Common myeloid progenitor, CD34-positive (primary cell): ENCODE data around the gene CXCR3.
"Not testable (repeated sequence)": the region's sequence is repeated elsewhere in the genome, so short reads cannot be mapped to it uniquely, and the experiment has no call there.

Source experiments
- CTCF ChIA-PET: fragments of 350-600 bp; sonication (Branson Sonifier 250); formaldehyde crosslinking; loops from one replicate; lab custom pipeline; 2021; ENCODE audit warnings: antibody characterized with exemption; lab: Charles Lee
- POLR2A ChIA-PET: fragments of 350-600 bp; sonication (Branson Sonifier 250); formaldehyde crosslinking; loops from one replicate; lab custom pipeline; 2021; ENCODE audit warnings: antibody characterized with exemption; lab: Charles Lee
- DNase-seq, 3 donors: peaks; one replicate each; pipeline versions ENCODE4 v3.0.0 to v3.0.0-alpha.2; 2013
- H3K27ac ChIP-seq, 2 experiments: 1 replicate in 1 of 2; 2 replicates in 1 of 2; pipeline ENCODE4 v1.7.0; 2013; ENCODE audit warnings: inconsistent platforms in 2 of 2, low read length in 2 of 2, mild to moderate bottlenecking in 2 of 2, low read depth in 1 of 2, moderate library complexity in 1 of 2; ENCODE audit not compliant: severe bottlenecking in 2 of 2, insufficient read depth in 1 of 2, poor library complexity in 1 of 2
- H3K27me3 ChIP-seq, 5 experiments: replicated peaks in 2 of 5; 1 replicate in 3 of 5; 2 replicates in 2 of 5; pipeline versions ENCODE4 v1.6.1 to v1.7.0; 2013; ENCODE audit warnings: low read length in 4 of 5, mild to moderate bottlenecking in 2 of 5, moderate library complexity in 2 of 5, inconsistent platforms in 1 of 5; ENCODE audit not compliant: insufficient read depth in 5 of 5, control insufficient read depth in 4 of 5
- H3K36me3 ChIP-seq, 4 experiments: 1 replicate in 2 of 4; 2 replicates in 2 of 4; pipeline versions ENCODE4 v1.6.1 to v1.7.0; 2013; ENCODE audit warnings: low read length in 3 of 4, control low read depth in 1 of 4, mild to moderate bottlenecking in 1 of 4; ENCODE audit not compliant: control insufficient read depth in 4 of 4, insufficient read depth in 4 of 4
- H3K4me1 ChIP-seq, 4 experiments: 1 replicate in 3 of 4; 2 replicates in 1 of 4; pipeline versions ENCODE4 v1.6.1 to v1.7.1; 2013; ENCODE audit warnings: low read length in 3 of 4, mild to moderate bottlenecking in 3 of 4, control low read depth in 1 of 4, inconsistent platforms in 1 of 4, moderate library complexity in 1 of 4; ENCODE audit not compliant: control insufficient read depth in 4 of 4, insufficient read depth in 4 of 4; ENCODE audit errors: control extremely low read depth in 1 of 4
- H3K4me3 ChIP-seq, 7 experiments: 1 replicate in 4 of 7; 2 replicates in 3 of 7; pipeline versions ENCODE4 v1.5.1 to v1.7.0; 2013; ENCODE audit warnings: mild to moderate bottlenecking in 7 of 7, low read length in 6 of 7, moderate library complexity in 6 of 7, inconsistent platforms in 2 of 7, low read depth in 2 of 7, control low read depth in 1 of 7; ENCODE audit not compliant: insufficient read depth in 4 of 7, control insufficient read depth in 1 of 7; ENCODE audit errors: extremely low read depth in 1 of 7
- H3K9me3 ChIP-seq, 5 experiments: 1 replicate in 4 of 5; 2 replicates in 1 of 5; pipeline versions ENCODE4 v1.6.1 to v1.7.1; 2013; ENCODE audit warnings: low read length in 4 of 5, mild to moderate bottlenecking in 2 of 5, inconsistent platforms in 1 of 5, low read depth in 1 of 5, moderate library complexity in 1 of 5; ENCODE audit not compliant: control insufficient read depth in 4 of 5, insufficient read depth in 2 of 5; ENCODE audit errors: control extremely low read depth in 1 of 5
- WGBS: methylation state at CpG from one replicate; pipeline ENCODE4 v1.1.5; 2013; ENCODE audit not compliant: insufficient coverage; 5-methylcytosine and 5-hydroxymethylcytosine counted together

CXCR3 gene

GRCh38 chrX:71663238-71663637 is 44.9 kb upstream of the CXCR3 start:
- H3K27ac ChIP-seq, POLR2A ChIA-PET, H3K36me3 ChIP-seq, H3K9me3 ChIP-seq, H3K4me3 ChIP-seq, CTCF ChIA-PET: not testable (repeated sequence)
- peaks cover 0 to 26% (median 5%) of the 10 kb centered on the region in 5 experiments for H3K27me3 ChIP-seq
- H3K4me1 ChIP-seq = peaks cover 0 to 12% (median 8%) of the 10 kb centered on the region in 4 experiments
- peak in 2 of 3 donors; percentile 41 to 47 for DNase-seq
- 81% methylated on average over 3 of the region's 8 CpGs for WGBS

DNA sequence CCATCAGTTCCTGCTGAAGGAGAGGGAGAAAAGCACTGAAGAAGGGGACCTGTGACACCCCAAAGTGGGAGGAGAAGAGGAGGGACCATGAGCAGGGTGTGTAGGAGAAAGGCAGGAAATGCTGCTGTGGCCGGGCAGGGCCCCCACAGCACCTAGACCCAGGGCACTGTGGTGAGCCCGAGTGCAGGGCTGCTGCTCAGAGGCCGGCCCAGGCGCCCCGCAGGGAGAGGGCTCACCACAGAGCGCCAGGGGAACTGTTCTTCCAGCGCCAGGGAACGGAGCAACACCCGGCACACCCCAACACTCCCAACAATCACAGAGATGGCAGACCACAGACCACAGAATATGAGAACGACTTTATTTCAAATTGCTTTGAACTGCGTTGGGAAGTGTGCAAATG is 44.3 kb upstream of the CXCR3 start:
- H3K27ac ChIP-seq, H3K4me3 ChIP-seq, POLR2A ChIA-PET, CTCF ChIA-PET, H3K36me3 ChIP-seq, H3K9me3 ChIP-seq: not testable (repeated sequence)
- peaks cover 0 to 20% (median 5%) of the 10 kb centered on the region in 5 experiments for H3K27me3 ChIP-seq
- DNase-seq = peak in 2 of 3 donors; percentile 25 to 42
- H3K4me1 ChIP-seq = peaks cover 0 to 12% (median 8%) of the 10 kb centered on the region in 4 experiments
- WGBS = 34% methylated on average over 5 of the region's 11 CpGs

- CTCF ChIA-PET = no interaction called here
- no peak overlapping the region for H3K4me3 ChIP-seq
- no peaks in the 10 kb centered on the region for H3K9me3 ChIP-seq
- no peak for DNase-seq
- POLR2A ChIA-PET = no interaction called here
- peaks cover 0 to 14% (median 5%) of the 10 kb centered on the region in 5 experiments for H3K27me3 ChIP-seq
- H3K36me3 ChIP-seq = no peaks in the 10 kb centered on the region
- 79% methylated on average over 12 of the region's 12 CpGs for WGBS
- H3K4me1 ChIP-seq = peaks cover 0 to 12% (median 8%) of the 10 kb centered on the region in 4 experiments
- H3K27ac ChIP-seq = no peak overlapping the region
Observed at GRCh38 chrX:71661919-71662318, 43.6 kb upstream of the CXCR3 start.

DNA sequence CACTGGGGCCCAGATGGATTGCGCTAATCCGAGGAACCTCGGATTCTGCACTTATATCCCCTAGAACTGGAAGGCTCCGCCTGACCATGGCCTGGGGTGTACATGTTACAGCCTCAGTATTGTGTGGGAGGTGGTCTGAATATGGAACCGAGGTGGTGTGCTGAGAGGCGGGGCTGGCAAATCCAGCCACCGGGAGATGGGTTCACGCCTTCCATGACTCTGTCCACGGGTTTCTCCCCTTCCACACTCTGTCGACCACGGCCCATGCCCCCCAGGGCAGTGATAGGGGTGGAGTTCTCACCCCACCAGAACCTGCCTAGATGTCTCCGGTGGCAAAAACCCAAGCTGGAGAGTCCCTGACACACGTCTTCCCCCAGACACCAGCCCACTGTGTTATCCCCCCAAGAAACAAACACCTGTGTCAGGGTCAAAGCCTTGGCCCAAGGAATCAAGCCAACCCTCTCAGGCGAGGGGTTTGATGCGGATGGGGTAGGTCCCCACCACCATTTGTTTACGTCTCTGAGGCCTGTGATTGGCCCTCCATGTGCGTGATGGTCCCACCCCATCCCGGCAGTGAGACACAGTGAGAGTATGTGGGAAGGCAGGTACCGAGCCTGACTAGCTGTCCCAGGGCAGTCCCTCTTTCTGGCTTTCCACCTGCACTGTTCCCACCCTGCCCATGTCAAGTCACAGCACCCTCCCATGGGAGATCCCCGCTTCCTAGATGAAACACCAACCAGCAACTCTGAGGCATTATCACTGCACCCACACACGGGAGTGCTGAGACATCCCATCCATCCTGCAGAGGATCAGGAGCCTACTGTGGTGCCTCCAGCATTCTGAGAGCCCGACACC is 42.5 kb upstream of the CXCR3 start:
- Histone ChIP-seq H3K4me1 (peaks cover 0 to 12% (median 8%) of the 10 kb centered on the region in 4 experiments), H3K27me3 (peaks cover 0 to 14% (median 5%) of the 10 kb centered on the region in 5 experiments), H3K27ac (no peak overlapping the region), H3K36me3 (no peaks in the 10 kb centered on the region), H3K9me3 (no peaks in the 10 kb centered on the region), H3K4me3 (no peak overlapping the region)
- no peak for DNase-seq
- WGBS = 79% methylated on average over 12 of the region's 22 CpGs
- POLR2A ChIA-PET = no interaction called here
- CTCF ChIA-PET = no interaction called here

- no peak overlapping the region for H3K4me3 ChIP-seq
- H3K27ac ChIP-seq = no peak overlapping the region
- ChIA-PET CTCF (no interaction called here), POLR2A (no interaction called here)
- H3K27me3 ChIP-seq = peaks cover 0 to 14% (median 5%) of the 10 kb centered on the region in 5 experiments
- peaks cover 0 to 12% (median 8%) of the 10 kb centered on the region in 4 experiments for H3K4me1 ChIP-seq
- no peaks in the 10 kb centered on the region for H3K36me3 ChIP-seq
- no peak for DNase-seq
- H3K9me3 ChIP-seq = no peaks in the 10 kb centered on the region
- WGBS = 100% methylated on average over 3 of the region's 6 CpGs
Observed at GRCh38 chrX:71659959-71660358, 41.6 kb upstream of the CXCR3 start.

GRCh38 chrX:71659342-71659741 is 41.0 kb upstream of the CXCR3 start:
- Histone ChIP-seq H3K4me1 (peaks cover 0 to 12% (median 8%) of the 10 kb centered on the region in 4 experiments), H3K27ac (no peak overlapping the region), H3K27me3 (peaks cover 0 to 14% (median 5%) of the 10 kb centered on the region in 5 experiments), H3K36me3 (no peaks in the 10 kb centered on the region), H3K4me3 (no peak overlapping the region), H3K9me3 (no peaks in the 10 kb centered on the region)
- POLR2A ChIA-PET = no interaction called here
- DNase-seq = no peak
- CTCF ChIA-PET = no interaction called here
- 47% methylated on average over 1 of the region's 3 CpGs for WGBS

DNA sequence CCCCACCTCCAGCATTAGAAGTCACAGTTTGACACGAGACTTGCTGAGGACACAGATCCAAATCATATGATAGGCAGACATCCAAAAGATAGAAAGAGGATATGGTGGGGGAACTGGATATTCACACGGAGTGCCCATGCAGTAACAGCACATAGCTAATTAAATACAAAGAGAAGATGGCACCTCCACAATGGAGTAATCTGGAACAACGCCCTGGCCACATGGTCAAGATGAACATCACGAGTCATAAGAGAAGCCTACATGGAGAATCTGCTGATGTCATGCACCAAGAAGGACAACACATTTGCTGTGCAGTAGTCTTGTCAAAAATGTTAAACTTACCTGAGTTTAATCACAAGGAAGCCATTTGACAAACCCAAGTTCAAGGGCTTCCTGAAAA is 39.0 kb upstream of the CXCR3 start:
- H3K4me1 ChIP-seq = peaks cover 0 to 5% (median 0%) of the 10 kb centered on the region in 4 experiments
- CTCF ChIA-PET = no interaction called here
- 66% methylated on average over 2 of the region's 4 CpGs for WGBS
- peaks cover 0 to 14% (median 5%) of the 10 kb centered on the region in 5 experiments for H3K27me3 ChIP-seq
- DNase-seq = no peak
- POLR2A ChIA-PET = no interaction called here
- no peak overlapping the region for H3K27ac ChIP-seq
- no peaks in the 10 kb centered on the region for H3K36me3 ChIP-seq
- H3K9me3 ChIP-seq = no peaks in the 10 kb centered on the region
- no peak overlapping the region for H3K4me3 ChIP-seq
